ENCODE data around the gene WEE1.

Gene WEE1

GRCh38 chr11:9625728-9626127 is 52.3 kb downstream of the WEE1 start:
- DNase-seq: no peak

- DNase-seq: peak; percentile 60
These were observed 53.3 kb downstream of the WEE1 start for GRCh38 chr11:9626496-9627394.

- DNase-seq: no peak
These were observed 55.6 kb downstream of the WEE1 start for GRCh38 chr11:9629064-9629463.

- DNase-seq: no peak
These were observed 60.2 kb downstream of the WEE1 start for GRCh38 chr11:9633679-9634078.

GRCh38 chr11:9636691-9637090 is 63.2 kb downstream of the WEE1 start:
- DNase-seq: no peak

- DNase-seq: no peak
These were observed 65.6 kb downstream of the WEE1 start for GRCh38 chr11:9639099-9639498.

Data from NCI-H1436 (cell line).